GM12878 (cell line): ENCODE data around the gene CAB39.

Experiments
- ESRRA ChIP-seq: IDR thresholded peaks from 2 replicates; pipeline ENCODE4 v1.6.1; 2012; ENCODE audit warnings: mild to moderate bottlenecking, low read length, improper control_type of control experiment
- GABPA ChIP-seq: IDR thresholded peaks from 2 replicates; pipeline ENCODE4 v1.6.1; 2014; ENCODE audit warnings: antibody characterized with exemption, low read depth, mild to moderate bottlenecking, inconsistent platforms

GRCh38 chr2:230685178-230685577, 27.5 kb upstream of the CAB39 start:
- TF ChIP-seq ESRRA: no peak
- TF ChIP-seq GABPA: no peak
